Heart left ventricle (tissue), 16 donors: ENCODE data around the gene NSD1. TPM values are rescaled to one million over a fixed set of nuclear protein-coding genes. Genes with fewer than 3 reads are reported as not detected.

Source experiments
- ATAC-seq, 4 donors: fragments of 200-7000 bp; cut with Tn5 transposase; one replicate each; pipeline ENCODE4 v1.9.1; 2020 to 2022; ENCODE audit warnings: moderate library complexity in 4 of 4, mild to moderate bottlenecking in 3 of 4, moderate number of reproducible peaks in 1 of 4
- DNase-seq, 5 donors: peaks; one replicate each; pipeline ENCODE4 v3.0.0-alpha.2; 2020
- H3K27ac ChIP-seq, 12 donors: fragments of 200-600 bp; sonication (generic) in 4 of 12; one replicate each; pipeline versions ENCODE4 v1.5.0 to v1.8.0; 2016 to 2022; ENCODE audit warnings: mild to moderate bottlenecking in 2 of 12
- H3K27me3 ChIP-seq, 9 donors: fragments of 200-600 bp; sonication (generic) in 2 of 9; one replicate each; pipeline versions ENCODE4 v1.5.1 to v1.8.0; 2016 to 2022; ENCODE audit warnings: mild to moderate bottlenecking in 3 of 9
- H3K36me3 ChIP-seq, 9 donors: fragments of 200-600 bp; sonication (generic) in 2 of 9; one replicate each; pipeline versions ENCODE4 v1.5.0 to v1.8.0; 2018 to 2022; ENCODE audit warnings: mild to moderate bottlenecking in 2 of 9
- H3K4me1 ChIP-seq, 12 donors: fragments of 200-600 bp; sonication (generic) in 4 of 12; one replicate each; pipeline versions ENCODE4 v1.5.0 to v1.8.0; 2016 to 2022; ENCODE audit warnings: mild to moderate bottlenecking in 3 of 12
- H3K4me3 ChIP-seq, 12 donors: fragments of 200-600 bp; sonication (generic) in 4 of 12; one replicate each; pipeline versions ENCODE4 v1.5.0 to v1.8.0; 2017 to 2022; ENCODE audit warnings: mild to moderate bottlenecking in 9 of 12, moderate library complexity in 4 of 12
- H3K9me3 ChIP-seq, 12 donors: fragments of 200-600 bp; sonication (generic) in 4 of 12; one replicate each; pipeline versions ENCODE4 v1.5.0 to v1.8.0; 2016 to 2022; ENCODE audit warnings: mild to moderate bottlenecking in 1 of 12
- POLR2A ChIP-seq, 2 donors: fragments of 450-650 bp; IDR thresholded peaks; one replicate each; pipeline ENCODE4 v1.6.1; 2017; ENCODE audit warnings: antibody characterized with exemption in 2 of 2, mild to moderate bottlenecking in 2 of 2, moderate library complexity in 2 of 2
- WGBS, 4 donors: extraction: QIAGEN DNeasy Blood & Tissue Kit in 2 of 4; methylation state at CpG; one replicate each; pipeline versions ENCODE4 v1.1.5 to v1.1.7; 2013 to 2018; 5-methylcytosine and 5-hydroxymethylcytosine counted together
- intact Hi-C, 10 donors: fragments of 100-400 bp; cut with DNase I; formaldehyde crosslinking; loops; one replicate each; pipeline versions ENCODE4 v1.11.1 to v1.14.2; 2022
- polyA plus RNA-seq, 2 donors: library from polyadenylated mRNA; stranded (reverse); fragments of 200-250 nt; gene quantifications; one replicate each; pipeline ENCODE4 v1.2.3, GENCODE V29; 2013
- total RNA-seq, 9 donors: library from RNA; depleted of rRNA in 2 of 9; stranded (reverse); fragments of >200 nt in 2 of 9; fragmentation: NEBNext Ultra II Directional in 3 of 9; extraction: Animal tissue kit (Norgen Biotek cat#: 25700) in 3 of 9; gene quantifications; one replicate each; pipeline versions ENCODE4 v1.1.0 to v1.2.4, GENCODE V29; 2016 to 2023
- TF ChIP-seq, protein P1 (sequence below), 12 donors: fragments of 200-600 bp; sonication (generic) in 4 of 12; IDR thresholded peaks; one replicate each; pipeline versions ENCODE4 v1.5.0 to v1.8.0; 2018 to 2022; ENCODE audit warnings: antibody characterized with exemption in 12 of 12, mild to moderate bottlenecking in 5 of 12
- donor health status: ischemic (EF 13 %, LVEDD 7.1; RV severe dilation, severe dysfunction).
- donor health status: healthy with polysubstance abuse.
- donor health status: DM: no; HTN: yes; CAD: no.
- donor health status: DM: no; HTN: no; CAD: no.
- donor health status: ischemic (EF 25% LVEDD 6.9; RV normal size, moderate dysfunction).
- donor health status: ischemic (EF 25% LVEDD 5.7; RV mildly dilated, moderate dysfunction).
- donor health status: healthy.
- donor health status: DM: yes; HTN: yes; CAD: no.
- donor health status: ischemic (EF 35%, LVEDD 5.7; RV mildly dilated, moderate dysfunction).
- donor health status: nonischemic (EF 11% LVEDD 7.7; RV severe dilation, severe dysfunction).
- donor health status: DM: yes; HTN: yes; CAD: no.
- donor health status: PGD.
- donor health status: ischemic (EF 29% LVEDD 5.4; RV normal size, mild dysfunction).
- donor health status: nonischemic (EF 23%, LVEDD 6.1; RV moderate dilation, normal function).

NSD1 gene
- total and polyA plus RNA-seq, 11 donors = 10.9 to 64.6 (median 43.9) TPM

DNA sequence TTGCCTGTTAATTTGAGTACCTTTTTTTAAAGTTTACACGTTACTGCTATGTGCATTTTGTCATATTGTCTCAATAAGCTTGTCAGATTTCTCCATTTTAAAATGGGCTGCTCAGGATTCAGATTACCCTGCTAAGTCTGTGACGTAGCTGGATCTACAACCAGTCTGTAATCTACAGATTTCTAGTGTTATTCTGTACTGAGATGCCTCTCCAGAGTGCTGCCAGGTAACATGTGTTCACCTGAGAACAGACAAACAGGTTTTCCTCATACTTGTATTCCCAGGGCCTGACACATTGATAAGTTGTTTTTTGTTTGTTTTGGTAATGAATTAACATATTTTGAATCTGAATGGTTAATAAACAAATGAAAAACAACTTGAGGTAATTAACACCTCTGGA is 154.6 kb downstream of the NSD1 start:
- no peaks in the 10 kb centered on the region for H3K9me3 ChIP-seq
- intact Hi-C loops = no loop called here
- DNase-seq (no peak), ATAC-seq (no peak)
- no peaks in the 10 kb centered on the region for H3K27me3 ChIP-seq
- H3K36me3 ChIP-seq = peaks cover 0 to 100% (median 99%) of the 10 kb centered on the region in 9 donors
- no peak for TF ChIP-seq POLR2A (IDR thresholded peaks at IDR 0.05)
- TF ChIP-seq, protein P1, sequence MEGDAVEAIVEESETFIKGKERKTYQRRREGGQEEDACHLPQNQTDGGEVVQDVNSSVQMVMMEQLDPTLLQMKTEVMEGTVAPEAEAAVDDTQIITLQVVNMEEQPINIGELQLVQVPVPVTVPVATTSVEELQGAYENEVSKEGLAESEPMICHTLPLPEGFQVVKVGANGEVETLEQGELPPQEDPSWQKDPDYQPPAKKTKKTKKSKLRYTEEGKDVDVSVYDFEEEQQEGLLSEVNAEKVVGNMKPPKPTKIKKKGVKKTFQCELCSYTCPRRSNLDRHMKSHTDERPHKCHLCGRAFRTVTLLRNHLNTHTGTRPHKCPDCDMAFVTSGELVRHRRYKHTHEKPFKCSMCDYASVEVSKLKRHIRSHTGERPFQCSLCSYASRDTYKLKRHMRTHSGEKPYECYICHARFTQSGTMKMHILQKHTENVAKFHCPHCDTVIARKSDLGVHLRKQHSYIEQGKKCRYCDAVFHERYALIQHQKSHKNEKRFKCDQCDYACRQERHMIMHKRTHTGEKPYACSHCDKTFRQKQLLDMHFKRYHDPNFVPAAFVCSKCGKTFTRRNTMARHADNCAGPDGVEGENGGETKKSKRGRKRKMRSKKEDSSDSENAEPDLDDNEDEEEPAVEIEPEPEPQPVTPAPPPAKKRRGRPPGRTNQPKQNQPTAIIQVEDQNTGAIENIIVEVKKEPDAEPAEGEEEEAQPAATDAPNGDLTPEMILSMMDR (IDR thresholded peaks at IDR 0.05) = no peak
- H3K4me3 ChIP-seq = no peak overlapping the region
- H3K27ac ChIP-seq = no peak overlapping the region
- H3K4me1 ChIP-seq = no peaks in the 10 kb centered on the region
- WGBS, 4 donors = 87 to 96% (median 92%) methylated on average over 2 of the region's 2 CpGs

DNA sequence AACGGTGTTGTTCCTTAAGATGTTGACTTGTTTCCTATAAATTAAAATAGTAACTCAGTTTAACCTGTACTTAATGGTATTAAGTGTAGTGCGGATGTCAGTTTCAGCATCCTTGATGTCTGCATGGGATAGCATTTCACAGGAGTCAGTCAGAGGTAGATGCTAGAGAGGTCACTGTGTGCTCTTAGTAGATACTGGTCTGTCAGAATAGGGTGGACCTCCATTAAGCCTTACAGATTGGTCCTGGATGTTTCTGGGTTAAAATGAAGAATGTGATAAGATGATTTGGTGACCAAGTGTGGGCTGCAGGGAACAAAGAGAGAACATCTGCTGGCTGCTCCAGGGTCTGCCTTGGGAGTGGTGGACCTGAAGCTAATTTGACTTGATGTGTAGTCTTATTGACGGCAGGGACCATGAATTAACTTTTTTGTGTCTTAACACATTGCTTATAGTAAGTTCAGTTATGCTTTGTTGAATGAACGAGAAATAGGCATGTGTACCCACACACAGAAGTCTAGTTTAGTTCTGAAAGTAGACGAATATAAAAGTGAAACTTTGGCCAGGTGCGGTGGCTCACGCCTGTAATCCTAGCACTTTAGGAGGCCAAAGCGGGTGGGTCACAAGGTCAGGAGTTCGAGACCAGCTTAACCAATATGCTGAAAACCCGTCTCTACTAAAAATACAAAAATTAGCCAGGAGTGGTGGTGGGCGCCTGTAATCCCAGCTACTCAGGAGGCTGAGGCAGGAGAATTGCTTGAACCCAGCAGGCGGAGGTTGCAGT is 157.4 kb downstream of the NSD1 start:
- DNase-seq = no peak
- no peak overlapping the region for H3K27ac ChIP-seq
- no peaks in the 10 kb centered on the region for H3K9me3 ChIP-seq
- H3K36me3 ChIP-seq = peaks cover 0 to 100% (median 99%) of the 10 kb centered on the region in 9 donors
- 93 to 96% (median 95%) methylated on average over 12 of the region's 12 CpGs for WGBS, 4 donors
- no peak overlapping the region for H3K4me3 ChIP-seq
- TF ChIP-seq POLR2A (IDR thresholded peaks at IDR 0.05) = no peak
- TF ChIP-seq, protein P1 (IDR thresholded peaks at IDR 0.05) = no peak
- no peak for ATAC-seq
- intact Hi-C loops = loop anchor here in 2 of 10 donors (10.0 kb wide), 1 partner anchor 176 kb away; no protein-coding TSS in a partner anchor
- no peaks in the 10 kb centered on the region for H3K27me3 ChIP-seq
- peaks cover 0 to 22% (median 5%) of the 10 kb centered on the region in 12 donors for H3K4me1 ChIP-seq

DNA sequence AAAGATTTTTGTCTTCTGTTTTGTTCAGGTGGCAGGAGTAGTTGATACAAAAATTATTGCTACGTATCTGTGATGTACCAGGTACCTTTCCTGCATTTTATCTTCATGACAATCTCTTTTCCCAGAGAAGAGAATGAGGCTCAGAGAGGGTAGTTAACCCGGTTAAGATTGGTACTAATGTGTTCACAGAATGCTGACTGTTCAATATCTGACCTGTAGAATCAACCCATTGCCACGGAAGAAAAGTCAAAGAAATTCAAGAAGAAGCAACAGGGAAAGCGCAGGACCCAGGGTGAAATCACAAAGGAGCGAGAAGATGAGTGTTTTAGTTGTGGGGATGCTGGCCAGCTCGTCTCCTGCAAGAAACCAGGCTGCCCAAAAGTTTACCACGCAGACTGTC is 158.2 kb downstream of the NSD1 start:
- Histone ChIP-seq H3K27me3 (no peaks in the 10 kb centered on the region), H3K27ac (no peak overlapping the region), H3K36me3 (peaks cover 0 to 100% (median 94%) of the 10 kb centered on the region in 9 donors), H3K4me1 (peaks cover 0 to 29% (median 12%) of the 10 kb centered on the region in 12 donors), H3K4me3 (no peak overlapping the region), H3K9me3 (no peaks in the 10 kb centered on the region)
- DNase-seq = no peak
- 91 to 98% (median 97%) methylated on average over 7 of the region's 7 CpGs for WGBS, 4 donors
- TF ChIP-seq, protein P1 (IDR thresholded peaks at IDR 0.05) = no peak
- no peak for TF ChIP-seq POLR2A (IDR thresholded peaks at IDR 0.05)
- no peak for ATAC-seq
- intact Hi-C loops = loop anchor here in 2 of 10 donors (10.0 kb wide), 1 partner anchor 177 kb away; no protein-coding TSS in a partner anchor

DNA sequence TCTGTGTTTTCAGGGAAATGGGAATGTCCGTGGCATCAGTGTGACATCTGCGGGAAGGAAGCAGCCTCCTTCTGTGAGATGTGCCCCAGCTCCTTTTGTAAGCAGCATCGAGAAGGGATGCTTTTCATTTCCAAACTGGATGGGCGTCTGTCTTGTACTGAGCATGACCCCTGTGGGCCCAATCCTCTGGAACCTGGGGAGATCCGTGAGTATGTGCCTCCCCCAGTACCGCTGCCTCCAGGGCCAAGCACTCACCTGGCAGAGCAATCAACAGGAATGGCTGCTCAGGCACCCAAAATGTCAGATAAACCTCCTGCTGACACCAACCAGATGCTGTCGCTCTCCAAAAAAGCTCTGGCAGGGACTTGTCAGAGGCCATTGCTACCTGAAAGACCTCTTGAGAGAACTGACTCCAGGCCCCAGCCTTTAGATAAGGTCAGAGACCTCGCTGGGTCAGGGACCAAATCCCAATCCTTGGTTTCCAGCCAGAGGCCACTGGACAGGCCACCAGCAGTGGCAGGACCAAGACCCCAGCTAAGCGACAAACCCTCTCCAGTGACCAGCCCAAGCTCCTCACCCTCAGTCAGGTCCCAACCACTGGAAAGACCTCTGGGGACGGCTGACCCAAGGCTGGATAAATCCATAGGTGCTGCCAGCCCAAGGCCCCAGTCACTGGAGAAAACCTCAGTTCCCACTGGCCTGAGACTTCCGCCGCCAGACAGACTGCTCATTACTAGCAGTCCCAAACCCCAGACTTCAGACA is 160.4 kb downstream of the NSD1 start:
- Histone ChIP-seq H3K36me3 (peaks cover 0 to 91% (median 73%) of the 10 kb centered on the region in 9 donors), H3K4me1 (peaks cover 0 to 33% (median 16%) of the 10 kb centered on the region in 12 donors), H3K9me3 (no peaks in the 10 kb centered on the region), H3K27ac (no peak overlapping the region), H3K27me3 (no peaks in the 10 kb centered on the region), H3K4me3 (no peak overlapping the region)
- intact Hi-C loops = loop anchor here in 2 of 10 donors (10.0 kb wide), 1 partner anchor 179 kb away; no protein-coding TSS in a partner anchor
- DNase-seq = no peak
- peak in 1 of 4 donors; percentile 3 for ATAC-seq
- no peak for TF ChIP-seq POLR2A (IDR thresholded peaks at IDR 0.05)
- TF ChIP-seq, protein P1 (IDR thresholded peaks at IDR 0.05) = no peak
- WGBS, 4 donors = 88 to 91% (median 90%) methylated on average over 10 to 12 of the region's 12 CpGs
